ENCODE data around the gene LILRB2. TPM values are rescaled to one million over a fixed set of nuclear protein-coding genes. Genes with fewer than 3 reads are reported as not detected.
"Not testable (repeated sequence)": the region's sequence is repeated elsewhere in the genome, so short reads cannot be mapped to it uniquely, and the experiment has no call there.

Gene LILRB2
- polyA plus RNA-seq (ENCODE audit: insufficient read length in 4 of 4), result 1 to 10 TPM in 3 of 4 donors, under 1 TPM in 1; 0.88 to 1.8 (median 1.5) TPM

- DNase-seq (ENCODE audit: low read depth in 4 of 4, low spot score in 2 of 4), result no peak
Measured at GRCh38 chr19:54281007-54281728, at the start of gene LILRB2. Gene LILRB2 (minus strand): TSS chr19:54281110. CDS start chr19:54280496, 614 bp downstream.

- DNase-seq (ENCODE audit: low read depth in 4 of 4, low spot score in 2 of 4), result no peak
Measured at GRCh38 chr19:54329476-54330165, 48.7 kb upstream of the LILRB2 start.

- DNase-seq (ENCODE audit: low read depth in 4 of 4, low spot score in 2 of 4), result not testable (repeated sequence)
Measured at GRCh38 chr19:54328781-54329180, 47.9 kb upstream of the LILRB2 start.

- DNase-seq (ENCODE audit: low read depth in 4 of 4, low spot score in 2 of 4), result no peak
Measured at GRCh38 chr19:54325631-54326030, 44.7 kb upstream of the LILRB2 start.

- peak in 3 of 4 donors; percentile 5 to 23 (median 22) for DNase-seq (ENCODE audit: low read depth in 4 of 4, low spot score in 2 of 4)
Measured at GRCh38 chr19:54325194-54325621, 44.3 kb upstream of the LILRB2 start.

GRCh38 chr19:54324071-54324470 is 43.2 kb upstream of the LILRB2 start:
- DNase-seq (ENCODE audit: low read depth in 4 of 4, low spot score in 2 of 4), result no peak

- DNase-seq (ENCODE audit: low read depth in 4 of 4, low spot score in 2 of 4), result not testable (repeated sequence)
Measured at GRCh38 chr19:54322934-54323333, 42.0 kb upstream of the LILRB2 start.

- DNase-seq (ENCODE audit: low read depth in 4 of 4, low spot score in 2 of 4), result not testable (repeated sequence)
Measured at GRCh38 chr19:54322295-54322694, 41.4 kb upstream of the LILRB2 start.

GRCh38 chr19:54319892-54320670 is 39.2 kb upstream of the LILRB2 start:
- DNase-seq (ENCODE audit: low read depth in 4 of 4, low spot score in 2 of 4), result no peak

GRCh38 chr19:54319049-54319448 is 38.1 kb upstream of the LILRB2 start:
- DNase-seq (ENCODE audit: low read depth in 4 of 4, low spot score in 2 of 4), result no peak

- DNase-seq (ENCODE audit: low read depth in 4 of 4, low spot score in 2 of 4), result no peak
Measured at GRCh38 chr19:54317965-54318240, 37.0 kb upstream of the LILRB2 start.

- no peak for DNase-seq (ENCODE audit: low read depth in 4 of 4, low spot score in 2 of 4)
Measured at GRCh38 chr19:54317108-54317964, 36.4 kb upstream of the LILRB2 start.

GRCh38 chr19:54316746-54317107 is 35.8 kb upstream of the LILRB2 start:
- no peak for DNase-seq (ENCODE audit: low read depth in 4 of 4, low spot score in 2 of 4)

- DNase-seq (ENCODE audit: low read depth in 4 of 4, low spot score in 2 of 4), result no peak
Measured at GRCh38 chr19:54315956-54316355, 35.0 kb upstream of the LILRB2 start.

GRCh38 chr19:54312436-54313377 is 31.8 kb upstream of the LILRB2 start, which contains the start of gene LILRA5:
Gene LILRA5 (minus strand): TSS chr19:54313166. CDS start chr19:54313019, 147 bp downstream.
- DNase-seq (ENCODE audit: low read depth in 4 of 4, low spot score in 2 of 4), result no peak

- no peak for DNase-seq (ENCODE audit: low read depth in 4 of 4, low spot score in 2 of 4)
Measured at GRCh38 chr19:54312011-54312410, 31.1 kb upstream of the LILRB2 start.

- no peak for DNase-seq (ENCODE audit: low read depth in 4 of 4, low spot score in 2 of 4)
Measured at GRCh38 chr19:54311486-54311885, 30.6 kb upstream of the LILRB2 start.

GRCh38 chr19:54310543-54310942 is 29.6 kb upstream of the LILRB2 start:
- no peak for DNase-seq (ENCODE audit: low read depth in 4 of 4, low spot score in 2 of 4)

- no peak for DNase-seq (ENCODE audit: low read depth in 4 of 4, low spot score in 2 of 4)
Measured at GRCh38 chr19:54309811-54310210, 28.9 kb upstream of the LILRB2 start.

Measured in left renal cortex interstitium (tissue), 4 donors.